Measurements from ENCODE around the gene ACTG1.

DNA sequence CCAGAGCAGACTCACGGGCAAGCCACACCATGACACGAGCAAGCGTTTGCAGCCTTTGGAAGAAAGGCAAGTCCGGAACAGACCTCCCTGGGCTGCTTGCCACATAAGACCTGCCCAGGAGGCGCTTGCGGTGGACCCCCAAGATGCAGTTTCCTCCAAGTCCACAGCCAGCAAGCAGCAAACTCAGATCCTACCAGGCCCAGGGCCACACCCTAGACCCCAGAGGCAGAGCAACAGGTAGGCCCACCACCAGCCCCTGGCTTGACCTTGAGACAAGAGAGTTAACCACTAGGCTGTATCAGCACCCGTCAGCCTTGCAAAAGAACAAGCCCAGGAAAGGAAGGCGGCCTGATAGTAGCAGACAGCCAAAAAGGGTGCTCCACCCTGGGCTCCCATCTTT lies 37.2 kb upstream of the ACTG1 start:
- TF ChIP-seq, protein P1, sequence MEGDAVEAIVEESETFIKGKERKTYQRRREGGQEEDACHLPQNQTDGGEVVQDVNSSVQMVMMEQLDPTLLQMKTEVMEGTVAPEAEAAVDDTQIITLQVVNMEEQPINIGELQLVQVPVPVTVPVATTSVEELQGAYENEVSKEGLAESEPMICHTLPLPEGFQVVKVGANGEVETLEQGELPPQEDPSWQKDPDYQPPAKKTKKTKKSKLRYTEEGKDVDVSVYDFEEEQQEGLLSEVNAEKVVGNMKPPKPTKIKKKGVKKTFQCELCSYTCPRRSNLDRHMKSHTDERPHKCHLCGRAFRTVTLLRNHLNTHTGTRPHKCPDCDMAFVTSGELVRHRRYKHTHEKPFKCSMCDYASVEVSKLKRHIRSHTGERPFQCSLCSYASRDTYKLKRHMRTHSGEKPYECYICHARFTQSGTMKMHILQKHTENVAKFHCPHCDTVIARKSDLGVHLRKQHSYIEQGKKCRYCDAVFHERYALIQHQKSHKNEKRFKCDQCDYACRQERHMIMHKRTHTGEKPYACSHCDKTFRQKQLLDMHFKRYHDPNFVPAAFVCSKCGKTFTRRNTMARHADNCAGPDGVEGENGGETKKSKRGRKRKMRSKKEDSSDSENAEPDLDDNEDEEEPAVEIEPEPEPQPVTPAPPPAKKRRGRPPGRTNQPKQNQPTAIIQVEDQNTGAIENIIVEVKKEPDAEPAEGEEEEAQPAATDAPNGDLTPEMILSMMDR (IDR thresholded peaks at IDR 0.05) = no peak
- no peak for TF ChIP-seq POLR2A (IDR thresholded peaks at IDR 0.05)

All from uterus (tissue), 2 donors.